CD4-positive, alpha-beta T cell treated with Interleukin-2 at 100 ng/mL for 4 hours (primary cell): Measurements from ENCODE around the gene TMBIM4.

ENCODE experiments used
- DNase-seq: peaks from one replicate; pipeline ENCODE4 v3.0.0-alpha.2; 2020; ENCODE audit warnings: low spot score

The TMBIM4 gene

DNA sequence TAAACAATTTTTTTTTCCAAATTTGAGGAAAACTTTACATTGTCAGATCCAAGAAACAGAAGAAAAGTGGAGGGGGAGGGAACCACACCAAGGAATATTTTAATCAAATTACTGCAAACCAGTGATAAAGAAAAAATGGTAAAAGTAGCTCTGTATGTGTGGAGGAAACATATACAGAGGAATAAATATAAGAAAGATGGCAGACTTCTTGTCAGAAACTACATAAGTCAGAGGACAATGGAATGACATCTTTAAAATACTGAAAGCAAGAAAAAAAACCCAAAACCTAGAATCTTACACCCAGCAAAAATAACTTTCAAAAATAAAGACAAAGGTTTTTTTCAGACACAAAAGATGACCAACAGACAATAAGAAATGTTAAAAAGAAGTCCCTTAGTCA lies 29.1 kb downstream of the TMBIM4 start:
- no peak for DNase-seq

DNA sequence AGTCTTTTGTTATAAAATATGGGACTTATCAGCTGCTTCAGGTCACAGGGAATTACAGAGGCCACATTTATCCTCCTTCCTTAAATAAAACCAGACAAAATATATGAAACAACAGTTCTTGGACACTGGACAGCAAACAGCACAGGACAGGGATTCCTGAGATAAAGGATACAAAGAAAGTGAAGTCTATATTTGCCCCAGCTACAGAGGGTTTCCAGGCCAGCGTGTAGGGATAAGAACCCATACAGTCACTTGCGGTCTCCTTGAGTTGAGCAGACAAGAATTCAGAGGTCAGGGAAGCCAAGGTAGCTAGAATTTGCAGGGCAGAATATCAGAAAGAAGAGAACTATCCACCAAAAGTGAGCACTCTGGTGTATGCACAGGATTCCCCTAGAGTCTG lies 30.5 kb downstream of the TMBIM4 start:
- DNase-seq = no peak

DNA sequence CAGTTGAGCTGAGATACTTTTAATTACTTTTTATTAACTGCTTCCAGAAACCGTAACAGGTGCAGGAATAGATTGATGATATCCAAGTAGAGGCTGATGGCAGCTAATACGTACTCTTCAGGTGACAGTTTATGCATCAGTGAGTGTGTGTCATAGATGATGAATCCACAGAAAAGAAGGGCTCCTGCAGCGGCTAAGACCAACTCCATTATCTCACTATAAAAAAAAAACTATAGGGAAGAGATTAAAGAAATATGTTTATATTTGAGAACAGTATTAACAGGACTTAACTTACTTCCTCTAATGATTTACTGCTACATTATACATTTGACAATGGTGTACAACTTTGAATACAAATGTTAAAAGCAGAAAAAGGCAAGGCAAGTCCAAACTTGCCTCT lies 31.9 kb downstream of the TMBIM4 start:
- DNase-seq = no peak

- no peak for DNase-seq
Observed at GRCh38 chr12:66132408-66132807, 37.4 kb downstream of the TMBIM4 start.

DNA sequence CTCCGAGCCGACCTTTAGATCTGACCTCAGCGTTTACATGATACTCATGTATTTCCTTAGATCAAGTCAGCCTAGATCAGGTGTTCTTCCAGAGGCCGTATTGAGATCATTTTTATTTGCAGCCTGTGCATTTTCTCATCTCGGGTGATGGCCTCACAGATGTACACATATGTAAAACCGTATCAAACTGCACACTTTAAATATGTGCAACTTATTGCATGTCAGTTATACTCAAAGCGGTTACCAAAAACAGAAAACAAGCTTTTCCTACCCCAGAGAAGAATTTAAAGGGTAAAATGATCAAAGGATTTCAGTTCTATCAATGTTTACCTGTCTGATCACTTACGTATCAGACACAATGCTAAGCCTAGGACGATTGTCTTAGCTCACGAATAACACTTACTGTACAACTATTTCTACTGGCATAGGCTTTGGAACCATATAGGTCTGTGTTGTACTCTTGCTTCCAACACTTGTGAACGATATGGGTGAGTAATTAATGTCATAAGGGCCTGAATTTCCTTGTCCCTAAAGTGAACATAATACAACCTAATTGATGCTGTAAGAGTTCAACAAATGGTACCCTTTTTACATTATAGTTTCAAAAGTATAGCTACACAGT lies 38.6 kb downstream of the TMBIM4 start:
- no peak for DNase-seq

GRCh38 chr12:66130267-66131066 lies 39.3 kb downstream of the TMBIM4 start, which contains the start of gene LLPH:
TSS of gene LLPH (minus strand) at chr12:66130750. CDS start at chr12:66129106, 1,644 bp downstream.
- peak; percentile 87 for DNase-seq

- no peak for DNase-seq
Observed at GRCh38 chr12:66129934-66130266, 39.9 kb downstream of the TMBIM4 start.

DNA sequence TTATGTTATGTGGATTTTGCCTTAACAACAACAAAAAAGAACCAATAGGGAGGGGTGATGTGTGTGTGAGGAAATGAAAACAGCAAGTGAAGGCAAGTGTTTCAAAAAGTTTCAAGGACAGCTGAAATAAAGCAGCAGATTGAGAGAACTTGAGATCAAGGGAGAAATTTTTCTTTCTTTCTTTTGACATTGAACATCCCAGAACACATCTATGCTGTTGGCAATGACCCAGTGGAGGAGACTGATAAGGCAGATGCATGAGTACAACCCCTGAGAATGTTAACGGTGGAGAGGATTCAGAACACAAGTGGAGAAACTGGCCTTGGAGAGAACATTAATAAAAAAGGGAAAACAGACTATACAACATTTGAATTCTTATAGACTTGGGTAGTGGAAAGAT lies 42.1 kb downstream of the TMBIM4 start:
- no peak for DNase-seq

- DNase-seq = no peak
Observed at GRCh38 chr12:66120477-66120876, 49.3 kb downstream of the TMBIM4 start.

DNA sequence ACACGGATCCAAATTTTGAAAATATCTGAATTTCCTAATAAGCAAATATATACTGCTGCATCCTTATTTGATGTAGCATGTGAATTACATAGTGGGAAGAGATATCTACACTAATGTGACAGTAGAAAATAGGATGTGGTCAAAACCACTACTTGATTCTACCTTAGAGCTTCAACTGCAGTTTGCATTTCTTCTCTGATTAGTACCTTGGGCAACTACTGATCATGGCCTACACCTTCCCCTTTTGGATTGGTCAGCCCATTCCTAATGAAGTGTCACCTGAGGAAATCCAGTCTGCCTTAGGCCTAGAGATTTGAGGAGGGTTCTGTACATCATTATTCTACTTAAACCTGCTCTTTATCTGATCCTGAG lies 49.9 kb downstream of the TMBIM4 start:
- no peak for DNase-seq

DNA sequence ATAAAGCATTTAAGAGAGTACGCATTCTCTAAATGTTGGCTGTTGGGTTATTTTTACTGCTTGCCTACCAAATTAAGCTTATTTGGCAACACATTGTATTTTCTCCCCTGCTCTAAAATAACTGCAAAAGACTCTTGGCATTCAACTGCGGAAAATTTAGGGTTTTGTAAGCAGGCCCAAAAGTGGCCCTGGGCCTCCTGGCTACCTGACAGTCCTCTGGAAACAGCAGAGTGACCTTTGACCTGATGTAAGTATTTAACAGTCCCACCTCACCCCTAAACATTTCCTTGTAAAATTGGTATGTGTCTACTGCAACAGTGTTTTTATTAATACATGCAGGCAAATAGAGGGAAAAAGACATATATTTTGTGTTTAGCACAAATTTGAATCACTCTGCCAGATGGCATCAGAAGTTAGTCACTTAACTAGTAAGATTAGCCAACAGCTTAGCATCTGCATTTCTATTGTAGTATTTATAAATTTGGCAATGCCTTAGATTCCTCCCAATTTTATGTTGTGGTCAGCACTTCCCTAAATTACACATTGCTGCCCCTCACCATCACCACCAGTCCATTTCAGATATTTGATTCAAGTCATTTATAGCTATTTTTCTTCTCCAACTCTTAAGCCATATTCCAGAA lies 50.4 kb downstream of the TMBIM4 start:
- DNase-seq = no peak

DNA sequence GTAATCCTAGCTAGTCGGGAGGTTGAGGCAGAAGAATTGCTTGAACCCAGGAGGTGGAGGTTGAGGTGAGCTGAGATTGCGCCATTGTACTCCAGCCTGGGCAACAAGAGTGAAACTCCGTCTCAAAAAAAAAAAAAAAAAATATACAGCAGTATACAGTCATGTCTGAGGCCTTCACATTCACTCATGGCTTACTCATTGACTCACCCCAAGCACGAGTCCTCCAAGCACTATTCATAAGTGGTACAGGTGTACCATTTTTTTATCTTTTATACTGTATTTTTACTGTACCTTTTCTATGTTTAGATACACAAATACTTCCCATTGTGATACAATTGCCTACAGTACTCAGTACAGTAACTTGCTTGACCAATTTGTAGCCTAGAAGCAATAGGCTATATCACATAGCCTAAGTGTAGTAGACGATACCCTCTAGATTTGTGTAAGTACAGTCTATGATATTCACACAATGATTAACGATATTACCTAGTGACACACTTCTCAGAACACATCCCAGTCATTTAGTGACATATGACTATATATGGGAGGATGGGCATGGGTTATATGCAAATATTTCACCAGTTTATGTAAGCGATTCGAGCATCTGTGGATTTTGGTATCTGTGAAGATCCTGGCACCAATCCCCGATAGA lies 51.4 kb downstream of the TMBIM4 start:
- no peak for DNase-seq

DNA sequence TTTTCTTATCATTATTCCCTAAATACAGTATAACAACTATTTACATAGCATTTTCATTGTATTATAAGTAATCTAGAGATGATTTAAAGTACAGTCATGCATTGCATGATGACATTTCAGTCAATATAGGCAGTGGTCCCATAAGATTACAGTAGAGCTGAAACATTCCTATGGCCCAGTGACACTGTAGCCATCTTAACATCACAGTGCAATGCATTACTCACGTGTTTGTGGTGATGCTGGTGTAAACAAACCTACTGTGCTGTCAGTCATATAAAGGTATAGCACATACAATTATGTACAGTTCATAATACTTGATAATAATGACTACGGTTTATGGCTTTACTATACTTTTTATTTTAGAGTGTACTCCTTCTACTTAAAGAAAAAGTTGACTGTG lies 52.6 kb downstream of the TMBIM4 start:
- DNase-seq = no peak

DNA sequence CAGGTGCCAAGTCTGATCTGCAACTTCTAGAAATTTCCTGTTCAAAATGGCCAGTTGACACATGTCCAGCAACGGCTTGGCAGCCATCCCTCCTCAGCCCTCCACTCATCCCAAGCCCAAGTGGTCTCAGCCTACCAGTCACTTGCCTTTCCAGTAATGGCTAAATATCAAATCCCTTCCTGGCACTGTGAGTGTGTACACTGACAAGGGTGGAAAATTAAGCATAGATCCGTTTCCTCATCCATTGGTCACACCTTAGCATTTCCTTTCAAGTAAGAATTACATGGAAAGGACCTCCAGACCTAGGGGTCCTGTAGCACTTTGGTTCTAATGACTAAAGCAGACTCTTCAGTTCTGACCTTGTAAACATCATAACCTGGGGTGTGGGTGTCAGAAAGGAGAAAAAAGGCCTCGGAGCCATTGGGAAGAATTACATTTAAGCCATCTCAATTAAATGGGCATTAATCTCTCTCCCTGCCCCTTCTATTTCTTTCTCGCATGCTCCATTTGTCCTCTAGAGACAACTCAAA lies 54.7 kb downstream of the TMBIM4 start:
- DNase-seq = no peak

DNA sequence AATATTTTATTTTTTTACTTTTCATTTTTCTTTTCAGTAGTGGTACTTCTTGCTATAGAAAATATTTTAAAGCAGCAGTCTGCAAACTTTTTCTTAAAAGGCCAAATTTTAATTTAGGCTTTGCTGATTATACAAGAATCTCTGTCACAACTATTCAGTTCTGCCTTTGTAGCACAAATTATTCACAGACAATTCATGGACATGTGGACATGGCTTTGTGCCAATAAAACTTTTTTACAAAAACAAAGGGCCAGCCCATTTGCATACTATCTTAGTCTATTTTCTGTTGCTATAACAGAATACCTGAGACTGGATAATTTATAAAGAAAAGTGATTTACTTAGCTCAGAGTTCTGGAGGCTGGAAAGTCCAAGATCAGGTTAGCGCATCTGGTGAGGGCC lies 56.3 kb downstream of the TMBIM4 start:
- DNase-seq = no peak

DNA sequence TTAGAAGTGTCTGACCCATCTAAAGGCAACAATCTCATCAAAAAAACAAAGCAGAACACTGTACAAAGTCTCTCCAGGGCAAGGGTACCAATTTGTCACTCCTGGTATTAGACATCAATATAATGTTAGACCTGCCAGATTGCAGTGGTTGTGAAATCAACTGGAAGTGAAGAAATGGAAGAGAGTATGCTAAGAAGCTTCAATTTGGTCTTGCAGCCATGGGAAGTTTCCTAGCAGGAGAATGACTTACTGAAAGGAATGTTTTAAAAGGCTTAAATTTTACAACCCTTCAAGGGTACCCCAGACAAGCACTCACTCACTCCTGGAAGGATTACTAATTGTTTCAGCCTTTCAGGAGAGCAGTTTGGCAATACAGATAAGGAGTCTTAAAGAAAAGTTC lies 58.2 kb downstream of the TMBIM4 start:
- DNase-seq = no peak

GRCh38 chr12:66109056-66109455 lies 60.7 kb downstream of the TMBIM4 start:
- DNase-seq = no peak

- no peak for DNase-seq
Observed at GRCh38 chr12:66108386-66108785, 61.4 kb downstream of the TMBIM4 start.

DNA sequence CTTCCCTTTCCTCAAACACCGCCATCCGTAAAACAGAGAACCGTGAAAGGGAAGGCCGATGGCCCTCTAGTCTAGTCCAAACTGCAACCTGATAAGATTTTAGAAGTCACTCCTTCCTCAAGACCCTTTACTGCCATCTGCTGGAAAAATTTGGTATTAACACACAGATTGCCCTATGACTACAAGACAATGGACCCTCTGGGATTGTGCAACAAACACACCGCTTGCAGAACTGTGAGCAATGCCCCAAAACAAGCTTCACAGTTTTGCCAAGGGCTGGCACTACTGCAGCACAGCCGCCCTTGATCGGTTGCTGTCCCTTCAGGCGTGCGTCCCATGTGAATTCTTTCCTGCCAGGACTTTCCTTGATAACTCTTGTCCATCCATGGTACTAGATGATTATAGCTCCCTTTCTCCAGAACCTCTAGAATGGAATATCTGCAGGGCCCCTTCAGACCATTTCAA lies 62.3 kb downstream of the TMBIM4 start:
- DNase-seq = peak; percentile 84

DNA sequence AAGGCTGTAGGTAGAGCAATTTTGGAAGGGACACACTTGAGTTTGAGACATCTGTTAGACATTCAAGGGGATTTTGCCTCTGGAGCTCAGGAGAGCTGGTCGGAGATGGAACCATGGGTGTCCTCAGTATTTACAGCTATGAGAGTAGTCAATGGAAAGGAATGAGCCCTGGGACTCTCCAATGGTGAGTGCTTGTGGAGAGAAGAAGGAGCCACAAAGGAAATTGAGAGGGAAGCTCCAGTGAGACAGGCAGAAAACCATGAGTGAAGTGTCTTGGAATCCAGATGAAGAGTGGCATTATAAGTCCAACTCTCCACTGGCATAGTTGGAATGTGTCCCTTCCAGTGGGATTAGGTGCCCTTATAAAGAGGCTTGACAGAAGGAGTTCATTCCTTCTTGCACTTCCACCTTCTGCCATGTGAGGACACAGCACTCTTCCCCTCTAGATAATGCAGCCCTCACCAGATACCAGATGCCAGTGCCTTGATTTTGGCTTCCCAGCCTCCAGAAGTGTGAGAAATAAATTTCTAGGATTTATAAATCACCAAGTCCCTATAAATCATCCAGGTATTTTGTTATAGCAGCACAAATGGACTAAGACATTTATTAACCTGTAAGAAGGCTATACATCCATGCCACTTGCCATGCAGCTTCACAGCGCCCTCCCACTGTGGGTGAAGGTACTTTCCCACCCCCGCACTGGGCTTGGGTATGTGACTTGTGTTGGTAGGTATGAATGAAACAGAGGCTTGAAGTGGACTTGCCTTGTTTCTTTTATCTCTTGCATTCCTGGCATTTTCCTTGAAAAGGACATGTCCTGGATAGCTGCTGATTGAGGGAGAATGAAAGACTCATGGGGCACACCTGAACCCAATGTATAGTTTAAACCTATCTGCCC lies 66.5 kb downstream of the TMBIM4 start:
- DNase-seq = no peak

DNA sequence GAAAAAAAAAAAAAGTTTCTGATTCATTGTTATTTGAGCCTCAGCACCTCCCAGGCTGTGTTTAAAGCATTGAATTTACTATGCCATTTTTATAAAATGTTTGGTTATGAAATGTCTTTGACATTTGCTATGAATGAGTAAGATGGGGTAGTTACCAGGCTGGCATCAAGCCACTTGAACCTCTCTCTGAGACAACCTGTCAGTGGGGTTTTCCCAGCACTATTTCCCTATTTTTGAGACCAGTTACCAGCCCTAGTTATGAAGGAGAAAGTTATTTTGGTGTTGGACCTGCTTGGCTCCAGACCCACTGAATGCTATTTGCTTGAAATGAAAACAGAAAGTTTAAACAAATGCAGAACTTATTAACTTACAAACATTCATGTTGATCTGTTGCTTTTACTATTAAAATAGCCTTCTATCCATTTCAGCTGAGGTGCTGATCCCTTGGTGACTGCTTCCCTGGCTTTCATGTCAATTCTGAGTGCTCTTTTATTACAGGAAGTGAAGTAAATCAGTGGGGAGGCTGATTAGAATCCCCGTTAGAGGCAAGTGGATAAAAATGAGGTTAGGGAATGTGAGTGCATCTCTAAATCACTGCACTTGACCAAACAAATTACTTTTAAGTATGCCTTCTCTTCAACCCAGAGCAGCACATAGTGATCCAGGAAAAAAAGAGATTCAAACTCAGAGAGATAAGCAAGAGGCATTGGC lies 77.1 kb downstream of the TMBIM4 start:
- no peak for DNase-seq
